Natural killer cell (primary cell): ENCODE measurements around the gene TPBGL. TPM values are rescaled to one million over a fixed set of nuclear protein-coding genes. Genes with fewer than 3 reads are reported as not detected.

Experiments
- ATAC-seq, 3 donors: fragments of 150-1000 bp in 2 of 3; fragments of 200-7000 bp in 1 of 3; cut with Tn5 transposase; 1 replicate in 1 of 3; 2 replicates in 2 of 3; pipeline ENCODE4 v1.10.0; 2021; ENCODE audit warnings: mild to moderate bottlenecking in 2 of 3, moderate library complexity in 2 of 3
- DNase-seq, 2 donors: peaks; one replicate each; pipeline versions ENCODE4 v3.0.0 to v3.0.0-alpha.2; 2013 to 2021; ENCODE audit warnings: mixed read lengths in 1 of 2
- H3K27ac ChIP-seq: one replicate; pipeline ENCODE4 v1.5.1; 2013; ENCODE audit warnings: mild to moderate bottlenecking, low read length
- H3K27me3 ChIP-seq: one replicate; pipeline ENCODE4 v1.6.1; 2013; ENCODE audit warnings: low read length; ENCODE audit not compliant: control insufficient read depth, insufficient read depth
- H3K36me3 ChIP-seq: one replicate; pipeline ENCODE4 v1.6.1; 2013; ENCODE audit warnings: low read length; ENCODE audit not compliant: control insufficient read depth, insufficient read depth
- H3K4me1 ChIP-seq: one replicate; pipeline ENCODE4 v1.6.1; 2013; ENCODE audit warnings: low read length; ENCODE audit not compliant: control insufficient read depth, insufficient read depth
- H3K4me3 ChIP-seq: one replicate; pipeline ENCODE4 v1.5.1; 2013; ENCODE audit warnings: low read length
- H3K9me3 ChIP-seq: one replicate; pipeline ENCODE4 v1.6.1; 2013; ENCODE audit warnings: low read length; ENCODE audit not compliant: control insufficient read depth, insufficient read depth
- H3K27ac Mint-ChIP-seq, 2 donors: one replicate each; pipeline ENCODE4 v1.8.0; 2022; ENCODE audit warnings: mild to moderate bottlenecking in 2 of 2, mixed read lengths in 2 of 2, moderate library complexity in 1 of 2
- H3K27me3 Mint-ChIP-seq, 2 donors: one replicate each; pipeline ENCODE4 v1.8.0; 2022; ENCODE audit warnings: low read depth in 2 of 2, mixed read lengths in 2 of 2
- H3K36me3 Mint-ChIP-seq: one replicate; pipeline ENCODE4 v1.8.0; 2022; ENCODE audit warnings: mixed read lengths
- H3K4me1 Mint-ChIP-seq, 2 donors: one replicate each; pipeline ENCODE4 v1.8.0; 2022; ENCODE audit warnings: mixed read lengths in 2 of 2
- H3K4me3 Mint-ChIP-seq: one replicate; pipeline ENCODE4 v1.8.0; 2022; ENCODE audit warnings: mild to moderate bottlenecking, moderate library complexity, mixed read lengths
- H3K9me3 Mint-ChIP-seq, 2 donors: one replicate each; pipeline ENCODE4 v1.8.0; 2022; ENCODE audit warnings: mixed read lengths in 2 of 2
- CTCF ChIP-seq: fragments of 200-600 bp; IDR thresholded peaks from one replicate; pipeline ENCODE4 v1.8.0; 2022; ENCODE audit warnings: antibody characterized with exemption
- WGBS: methylation state at CpG from one replicate; pipeline ENCODE4 v1.1.7; 2013; ENCODE audit warnings: missing lambda C conversion rate; ENCODE audit not compliant: insufficient coverage; 5-methylcytosine and 5-hydroxymethylcytosine counted together
- intact Hi-C: fragments of 100-400 bp; cut with micrococcal nuclease; formaldehyde crosslinking; loops from one replicate; pipeline ENCODE4 v1.14.2; 2022
- total RNA-seq, 4 donors: library from RNA; stranded (reverse); fragments of 120-200 nt in 1 of 4; gene quantifications; one replicate each; pipeline versions ENCODE4 v1.2.3 to v1.2.4, GENCODE V29; 2013 to 2022

Gene TPBGL
- total RNA-seq, 3 donors from 2014 or later (not counting 1 experiment from before 2014, with no cell fraction given): 0.34 to 0.75 (median 0.45) TPM

- ATAC-seq (no peak), DNase-seq (no peak)
- H3K36me3 Mint-ChIP-seq: no peaks in the 10 kb centered on the region
- no peak for TF ChIP-seq CTCF
- H3K27me3 ChIP-seq: no peaks in the 10 kb centered on the region
- H3K4me1 Mint-ChIP-seq: peaks cover 19 to 30% of the 10 kb centered on the region in 2 donors
- peaks cover 54% of the 10 kb centered on the region for H3K36me3 ChIP-seq
- no peaks in the 10 kb centered on the region for H3K9me3 ChIP-seq
- no peak overlapping the region for H3K4me3 ChIP-seq
- intact Hi-C loops: no loop called here
- H3K27me3 Mint-ChIP-seq: no peaks in the 10 kb centered on the region
- H3K27ac Mint-ChIP-seq: peak overlapping the region; percentile 21 to 63
- no peaks in the 10 kb centered on the region for H3K4me1 ChIP-seq
- no peak overlapping the region for H3K27ac ChIP-seq
- WGBS: 95% methylated on average over 5 of the region's 5 CpGs
- H3K9me3 Mint-ChIP-seq: no peaks in the 10 kb centered on the region
- H3K4me3 Mint-ChIP-seq: no peak overlapping the region
Observed at GRCh38 chr11:75285776-75286360, 45.3 kb downstream of the TPBGL start.

- H3K4me1 ChIP-seq: peaks cover 3% of the 10 kb centered on the region
- ATAC-seq (no peak), DNase-seq (no peak)
- H3K36me3 Mint-ChIP-seq: no peaks in the 10 kb centered on the region
- H3K27me3 ChIP-seq: no peaks in the 10 kb centered on the region
- H3K4me3 Mint-ChIP-seq: no peak overlapping the region
- 70% methylated on average over 14 of the region's 14 CpGs for WGBS
- H3K27ac Mint-ChIP-seq: peak overlapping the region; percentile 21 to 70
- no peaks in the 10 kb centered on the region for H3K27me3 Mint-ChIP-seq
- H3K9me3 ChIP-seq: no peaks in the 10 kb centered on the region
- H3K4me1 Mint-ChIP-seq: peaks cover 22 to 35% of the 10 kb centered on the region in 2 donors
- no peak overlapping the region for H3K27ac ChIP-seq
- no peaks in the 10 kb centered on the region for H3K9me3 Mint-ChIP-seq
- intact Hi-C loops: no loop called here
- TF ChIP-seq CTCF: no peak
- peaks cover 43% of the 10 kb centered on the region for H3K36me3 ChIP-seq
- no peak overlapping the region for H3K4me3 ChIP-seq
Observed at GRCh38 chr11:75286826-75287465, 46.4 kb downstream of the TPBGL start.

GRCh38 chr11:75287579-75287978, 47.0 kb downstream of the TPBGL start:
- DNase-seq (no peak), ATAC-seq (no peak)
- Mint-ChIP-seq H3K9me3 (no peaks in the 10 kb centered on the region), H3K27ac (peak overlapping the region in 1 of 2 donors; percentile 70), H3K36me3 (no peaks in the 10 kb centered on the region), H3K4me3 (no peak overlapping the region), H3K4me1 (peaks cover 26 to 40% of the 10 kb centered on the region in 2 donors), H3K27me3 (no peaks in the 10 kb centered on the region)
- H3K27me3 ChIP-seq: no peaks in the 10 kb centered on the region
- no peak for TF ChIP-seq CTCF
- H3K36me3 ChIP-seq: peaks cover 39% of the 10 kb centered on the region
- no peak overlapping the region for H3K27ac ChIP-seq
- H3K4me1 ChIP-seq: peaks cover 6% of the 10 kb centered on the region
- intact Hi-C loops: no loop called here
- no peak overlapping the region for H3K4me3 ChIP-seq
- 96% methylated on average over 17 of the region's 17 CpGs for whole genome bisulfite sequencing
- no peaks in the 10 kb centered on the region for H3K9me3 ChIP-seq

GRCh38 chr11:75289511-75289760, 48.9 kb downstream of the TPBGL start:
- Mint-ChIP-seq H3K4me1 (peaks cover 41 to 55% of the 10 kb centered on the region in 2 donors), H3K27ac (peak overlapping the region; percentile 23 to 52), H3K9me3 (no peaks in the 10 kb centered on the region), H3K27me3 (no peaks in the 10 kb centered on the region), H3K4me3 (no peak overlapping the region), H3K36me3 (no peaks in the 10 kb centered on the region)
- 94% methylated on average over 6 of the region's 6 CpGs for WGBS
- DNase-seq (no peak), ATAC-seq (no peak)
- Histone ChIP-seq H3K4me3 (no peak overlapping the region), H3K4me1 (peaks cover 14% of the 10 kb centered on the region), H3K27me3 (no peaks in the 10 kb centered on the region), H3K9me3 (no peaks in the 10 kb centered on the region), H3K36me3 (peaks cover 23% of the 10 kb centered on the region), H3K27ac (no peak overlapping the region)
- no peak for TF ChIP-seq CTCF
- intact Hi-C loops: no loop called here
